Measurements from ENCODE around the gene MACROD2. TPM values are rescaled to one million over a fixed set of nuclear protein-coding genes. Genes with fewer than 3 reads are reported as not detected.

MACROD2 gene
- total RNA-seq, 4 donors from 2014 or later: 4.6 to 33.0 (median 8.3) TPM

DNA sequence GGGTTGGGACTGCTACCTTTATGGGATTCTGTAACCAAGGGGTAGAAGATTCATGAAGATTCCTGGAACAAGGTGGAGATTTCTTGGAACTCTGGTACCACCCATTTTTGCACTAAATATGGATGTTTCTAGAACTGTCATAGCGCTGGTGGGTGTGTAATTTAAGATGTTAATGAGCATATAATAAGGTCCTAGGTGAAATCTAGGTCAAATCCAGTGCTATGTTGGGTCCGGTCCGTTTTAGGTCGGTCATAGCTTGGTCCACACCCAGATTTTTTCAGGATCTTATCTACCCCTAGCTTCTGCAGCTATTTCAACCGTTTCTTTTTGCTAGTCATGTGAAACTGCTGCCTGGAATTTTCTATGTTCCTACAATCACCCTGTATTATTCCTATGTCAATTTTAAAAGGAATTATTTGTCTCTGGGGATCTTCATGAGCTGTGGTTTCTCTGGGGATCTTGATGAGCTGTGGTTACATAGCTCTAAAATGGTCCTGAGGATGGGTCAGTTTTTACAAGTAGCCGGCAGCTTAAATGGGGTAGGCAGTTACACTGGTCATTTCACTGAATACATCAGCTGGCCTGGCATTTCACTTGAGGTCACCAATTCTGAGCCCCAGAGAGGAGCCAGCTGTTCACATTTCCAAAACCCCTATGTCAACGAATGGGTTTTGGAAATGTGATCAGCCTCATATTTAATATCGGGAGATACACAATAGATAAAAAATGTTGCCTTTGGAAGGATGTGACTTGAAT is 994.4 kb downstream of the MACROD2 start:
- H3K9me3 ChIP-seq: no peaks in the 10 kb centered on the region
- in situ Hi-C loops (cut with MboI; ENCODE audit: low pct_ligation_motif_present in 1 of 4, low pct_unique_long_range_greater_than_20kb in 1 of 4, low sequenced_read_pairs in 3 of 4): no loop called here

DNA sequence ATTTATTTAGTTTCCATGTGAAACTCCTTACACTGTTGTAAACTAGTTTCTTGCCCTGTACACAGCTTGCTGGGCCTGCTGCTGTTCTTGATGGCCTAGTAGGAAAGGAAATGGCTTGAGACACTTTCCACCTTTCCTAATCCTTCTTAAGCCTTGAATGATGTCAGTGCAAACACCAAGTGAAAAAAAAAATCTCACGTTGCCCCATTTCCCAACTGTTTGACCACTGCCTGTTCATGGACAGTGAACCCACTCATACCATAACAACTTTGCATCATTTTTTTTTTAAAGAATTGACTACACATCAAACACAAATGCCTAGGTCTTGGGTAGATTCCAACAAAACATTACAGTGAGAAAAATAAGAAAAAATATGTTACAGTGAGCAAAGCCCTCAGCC is 995.7 kb downstream of the MACROD2 start:
- in situ Hi-C loops (cut with MboI; ENCODE audit: low pct_ligation_motif_present in 1 of 4, low pct_unique_long_range_greater_than_20kb in 1 of 4, low sequenced_read_pairs in 3 of 4) (no loop called here), intact Hi-C loops (cut with DNase I; ENCODE audit: low total_unique reads) (no loop called here)
- Histone ChIP-seq H3K4me1 (peaks cover 0 to 9% (median 5%) of the 10 kb centered on the region in 4 donors), H3K9me3 (no peaks in the 10 kb centered on the region), H3K27ac (no peak overlapping the region), H3K4me3 (no peak overlapping the region), H3K36me3 (no peaks in the 10 kb centered on the region), H3K27me3 (no peaks in the 10 kb centered on the region)
- TF ChIP-seq, protein P1, sequence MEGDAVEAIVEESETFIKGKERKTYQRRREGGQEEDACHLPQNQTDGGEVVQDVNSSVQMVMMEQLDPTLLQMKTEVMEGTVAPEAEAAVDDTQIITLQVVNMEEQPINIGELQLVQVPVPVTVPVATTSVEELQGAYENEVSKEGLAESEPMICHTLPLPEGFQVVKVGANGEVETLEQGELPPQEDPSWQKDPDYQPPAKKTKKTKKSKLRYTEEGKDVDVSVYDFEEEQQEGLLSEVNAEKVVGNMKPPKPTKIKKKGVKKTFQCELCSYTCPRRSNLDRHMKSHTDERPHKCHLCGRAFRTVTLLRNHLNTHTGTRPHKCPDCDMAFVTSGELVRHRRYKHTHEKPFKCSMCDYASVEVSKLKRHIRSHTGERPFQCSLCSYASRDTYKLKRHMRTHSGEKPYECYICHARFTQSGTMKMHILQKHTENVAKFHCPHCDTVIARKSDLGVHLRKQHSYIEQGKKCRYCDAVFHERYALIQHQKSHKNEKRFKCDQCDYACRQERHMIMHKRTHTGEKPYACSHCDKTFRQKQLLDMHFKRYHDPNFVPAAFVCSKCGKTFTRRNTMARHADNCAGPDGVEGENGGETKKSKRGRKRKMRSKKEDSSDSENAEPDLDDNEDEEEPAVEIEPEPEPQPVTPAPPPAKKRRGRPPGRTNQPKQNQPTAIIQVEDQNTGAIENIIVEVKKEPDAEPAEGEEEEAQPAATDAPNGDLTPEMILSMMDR (IDR thresholded peaks at IDR 0.05): no peak
- TF ChIP-seq EP300 (IDR thresholded peaks at IDR 0.05; ENCODE audit: low read depth) (no peak), POLR2A (IDR thresholded peaks at IDR 0.05) (no peak), POLR2AphosphoS5 (IDR thresholded peaks at IDR 0.05) (no peak)
- no peak for DNase-seq
- 63 to 80% methylated on average over 1 of the region's 1 CpG for WGBS, 2 donors (ENCODE audit: low coverage in 1 of 2)

More for the DNA sequence above, 994.4 kb downstream of the MACROD2 start:
- intact Hi-C loops (cut with DNase I; ENCODE audit: low total_unique reads): no loop called here
- no peaks in the 10 kb centered on the region for H3K27me3 ChIP-seq
- no peak for TF ChIP-seq POLR2AphosphoS5 (IDR thresholded peaks at IDR 0.05)
- TF ChIP-seq EP300 (IDR thresholded peaks at IDR 0.05; ENCODE audit: low read depth): no peak
- no peak for TF ChIP-seq POLR2A (IDR thresholded peaks at IDR 0.05)
- TF ChIP-seq, protein P1 (IDR thresholded peaks at IDR 0.05): no peak
- H3K4me1 ChIP-seq: peaks cover 0 to 19% (median 10%) of the 10 kb centered on the region in 4 donors
- H3K36me3 ChIP-seq: no peaks in the 10 kb centered on the region
- whole genome bisulfite sequencing, 2 donors (ENCODE audit: low coverage in 1 of 2): 83 to 98% methylated on average over 7 to 8 of the region's 8 CpGs
- no peak overlapping the region for H3K27ac ChIP-seq
- H3K4me3 ChIP-seq: no peak overlapping the region
- DNase-seq: no peak

DNA sequence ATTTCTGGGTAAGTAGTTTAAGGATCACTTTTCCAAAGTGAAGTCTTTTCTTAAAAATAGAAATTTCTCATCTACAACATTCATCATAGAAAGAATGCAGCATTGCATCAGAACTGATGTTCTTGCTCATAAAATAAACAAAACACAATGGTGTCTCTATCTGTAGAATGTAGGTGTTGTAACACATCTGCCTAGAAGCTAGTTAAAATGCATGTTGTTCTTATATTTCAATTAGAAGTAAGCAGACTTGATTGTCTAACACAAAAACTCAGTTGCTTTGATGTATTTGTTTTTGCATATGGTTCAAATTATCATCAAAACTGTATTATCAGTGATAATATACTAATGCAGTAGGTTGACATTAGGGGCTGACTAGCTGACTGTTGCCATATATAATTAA is 996.8 kb downstream of the MACROD2 start:
- in situ Hi-C loops (cut with MboI; ENCODE audit: low pct_ligation_motif_present in 1 of 4, low pct_unique_long_range_greater_than_20kb in 1 of 4, low sequenced_read_pairs in 3 of 4) (no loop called here), intact Hi-C loops (cut with DNase I; ENCODE audit: low total_unique reads) (no loop called here)
- no peak overlapping the region for H3K4me3 ChIP-seq
- TF ChIP-seq POLR2AphosphoS5 (IDR thresholded peaks at IDR 0.05): no peak
- no peak for TF ChIP-seq EP300 (IDR thresholded peaks at IDR 0.05; ENCODE audit: low read depth)
- no peak for TF ChIP-seq POLR2A (IDR thresholded peaks at IDR 0.05)
- TF ChIP-seq, protein P1 (IDR thresholded peaks at IDR 0.05): no peak
- H3K9me3 ChIP-seq: no peaks in the 10 kb centered on the region
- H3K27me3 ChIP-seq: no peaks in the 10 kb centered on the region
- H3K4me1 ChIP-seq: peaks cover 0 to under 1% (median 0%) of the 10 kb centered on the region in 4 donors
- no peak overlapping the region for H3K27ac ChIP-seq
- H3K36me3 ChIP-seq: no peaks in the 10 kb centered on the region
- DNase-seq: no peak

DNA sequence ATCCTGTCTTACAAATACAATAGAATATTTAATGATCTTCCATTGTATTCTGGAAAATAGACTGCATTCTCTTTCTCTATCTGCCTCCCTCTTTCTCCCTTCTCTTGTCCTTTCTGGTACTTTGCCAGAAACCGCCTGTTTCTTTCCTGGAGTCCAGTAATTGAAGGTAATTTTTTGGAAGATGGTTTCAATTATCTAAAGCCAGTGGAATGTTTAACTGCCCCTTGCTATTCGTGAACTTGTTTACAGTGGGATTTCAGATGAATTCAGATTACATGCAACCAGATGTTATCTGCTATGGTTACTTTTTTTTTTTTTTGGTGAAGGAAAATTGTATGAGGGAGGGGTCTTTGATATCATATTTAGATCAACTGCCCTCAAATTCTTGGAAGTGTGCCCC is 997.6 kb downstream of the MACROD2 start:
- no peak for TF ChIP-seq POLR2AphosphoS5 (IDR thresholded peaks at IDR 0.05)
- TF ChIP-seq, protein P1 (IDR thresholded peaks at IDR 0.05): no peak
- no peak for TF ChIP-seq POLR2A (IDR thresholded peaks at IDR 0.05)
- no peak for TF ChIP-seq EP300 (IDR thresholded peaks at IDR 0.05; ENCODE audit: low read depth)
- no peak overlapping the region for H3K27ac ChIP-seq
- no peaks in the 10 kb centered on the region for H3K9me3 ChIP-seq
- no peaks in the 10 kb centered on the region for H3K36me3 ChIP-seq
- intact Hi-C loops (cut with DNase I; ENCODE audit: low total_unique reads) (no loop called here), in situ Hi-C loops (cut with MboI; ENCODE audit: low pct_ligation_motif_present in 1 of 4, low pct_unique_long_range_greater_than_20kb in 1 of 4, low sequenced_read_pairs in 3 of 4) (no loop called here)
- WGBS, 2 donors (ENCODE audit: low coverage in 1 of 2): 47 to 53% methylated on average over 2 of the region's 2 CpGs
- no peak overlapping the region for H3K4me3 ChIP-seq
- no peaks in the 10 kb centered on the region for H3K4me1 ChIP-seq
- no peaks in the 10 kb centered on the region for H3K27me3 ChIP-seq
- no peak for DNase-seq
